Liver (tissue), 3 donors: Measurements from ENCODE around the gene MALRD1.

Source experiments
- ATF3 ChIP-seq: IDR thresholded peaks from 2 replicates; pipeline ENCODE4 v1.6.1; 2016; ENCODE audit warnings: antibody characterized with exemption
- CTCF ChIP-seq: fragments of 150-350 bp; IDR thresholded peaks from 2 replicates; pipeline ENCODE4 v1.5.1; 2017; ENCODE audit warnings: improper control_type of control experiment, low read depth, low read length; ENCODE audit not compliant: missing input control
- EGR1 ChIP-seq, 2 donors: IDR thresholded peaks; 2 replicates each; pipeline ENCODE4 v1.6.1; 2016 to 2018; ENCODE audit warnings: antibody characterized with exemption in 2 of 2, low read depth in 2 of 2
- MAX ChIP-seq: IDR thresholded peaks from 2 replicates; pipeline ENCODE4 v1.6.1; 2016; ENCODE audit warnings: antibody characterized with exemption
- RAD21 ChIP-seq, 2 donors: IDR thresholded peaks; 2 replicates each; pipeline ENCODE4 v1.6.1; 2016; ENCODE audit warnings: antibody characterized with exemption in 2 of 2, mild to moderate bottlenecking in 2 of 2
- REST ChIP-seq: IDR thresholded peaks from 2 replicates; pipeline ENCODE4 v1.6.1; 2016; ENCODE audit warnings: antibody characterized with exemption, mild to moderate bottlenecking
- SP1 ChIP-seq: IDR thresholded peaks from 2 replicates; pipeline ENCODE4 v1.6.1; 2018; ENCODE audit warnings: antibody characterized with exemption, mild to moderate bottlenecking
- TAF1 ChIP-seq: conservative IDR thresholded peaks from 2 replicates; pipeline ENCODE4 v1.6.1; 2016; ENCODE audit warnings: antibody characterized with exemption, mild to moderate bottlenecking
- donor health status: healthy.
- donor health status: healthy.

GRCh38 chr10:19497026-19497425 lies 448.4 kb downstream of the MALRD1 start:
- TF ChIP-seq SP1 (no peak), CTCF (no peak), ATF3 (no peak), REST (no peak), TAF1 (no peak), EGR1 (IDR thresholded peaks at IDR 0.05; ENCODE audit: low read depth in 2 of 2) (no peak), MAX (no peak), RAD21 (IDR thresholded peaks at IDR 0.05) (no peak)
